NCI-H2171 treated with DMSO at 0.1 percent for 48 hours (cell line): ENCODE measurements around the gene PI4K2A.
"Not testable (repeated sequence)": the region's sequence is repeated elsewhere in the genome, so short reads cannot be mapped to it uniquely, and the experiment has no call there.

Experiments
- DNase-seq: peaks from one replicate; lab custom pipeline; 2025; lab: John Stamatoyannopoulos, UW

Gene PI4K2A

DNA sequence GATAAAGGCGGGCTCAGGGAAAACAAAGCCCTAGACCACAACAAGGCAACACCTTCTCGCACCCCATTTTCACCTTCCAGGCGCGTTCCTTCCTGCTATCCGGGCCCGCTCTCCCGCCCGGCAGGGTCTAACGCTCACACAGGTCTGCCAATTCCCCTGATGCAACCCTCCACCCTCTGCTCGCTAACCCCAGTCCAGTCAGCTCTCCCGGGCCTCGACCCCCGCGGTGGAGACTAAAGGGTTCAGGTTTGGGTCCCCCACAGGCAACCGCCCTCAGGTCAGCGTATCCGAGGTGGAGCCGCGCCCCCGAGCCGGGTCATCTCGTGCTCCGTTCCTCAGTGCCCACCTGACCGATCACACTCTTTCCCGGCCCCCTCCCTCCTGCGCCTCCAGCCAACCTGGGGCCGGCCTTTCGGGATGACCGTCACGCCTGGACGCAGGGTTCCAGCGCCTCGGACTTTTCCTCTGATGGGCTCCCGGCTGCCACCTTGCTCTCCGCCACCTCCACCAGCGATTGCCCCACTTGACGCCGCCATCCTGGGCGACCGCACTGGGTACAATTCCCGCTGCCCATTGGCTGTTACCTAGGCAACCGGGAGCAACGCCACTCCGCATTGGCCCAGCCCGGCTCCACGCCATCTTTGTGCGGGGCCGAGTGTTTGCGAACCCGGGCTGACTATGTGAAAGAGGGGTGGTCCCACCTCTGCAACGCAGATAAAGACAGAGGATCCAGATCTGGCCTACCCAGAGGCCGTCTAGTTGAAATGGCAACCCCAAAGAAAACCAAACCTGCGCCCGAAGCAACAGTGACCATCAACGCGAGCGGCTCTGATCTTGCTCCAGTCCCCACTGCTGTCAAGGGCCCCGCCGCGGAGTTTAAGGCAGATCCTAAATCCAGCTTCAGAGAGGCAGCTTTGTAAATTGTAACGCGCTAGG lies 7.3 kb upstream of the PI4K2A start, which contains the start of gene MORN4:
TSS of gene MORN4 (minus strand) at position 552 of the 936 bp plus-strand sequence. CDS start 13,847 bp downstream, outside the sequence.
- DNase-seq: peak; percentile 83

DNA sequence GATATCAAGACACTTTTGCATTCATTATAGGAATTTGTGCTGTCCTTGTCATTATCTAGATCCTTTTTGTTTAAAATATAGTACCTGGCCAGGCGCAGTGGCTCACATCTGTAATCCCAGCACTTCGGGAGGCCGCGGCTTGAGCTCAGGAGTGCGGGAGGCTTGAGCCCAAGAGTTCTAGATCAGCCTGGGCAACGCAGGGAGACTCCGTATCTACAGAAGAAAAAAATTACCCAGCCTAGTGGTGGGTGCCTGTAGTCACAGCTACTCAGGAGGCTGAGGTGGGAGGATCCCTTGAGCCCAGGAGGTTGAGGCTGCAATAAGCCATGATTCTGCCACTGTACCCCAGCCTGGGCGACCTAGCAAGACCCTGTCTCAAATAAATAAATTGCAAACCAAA lies 6.5 kb upstream of the PI4K2A start:
- peak; percentile 1 for DNase-seq

DNA sequence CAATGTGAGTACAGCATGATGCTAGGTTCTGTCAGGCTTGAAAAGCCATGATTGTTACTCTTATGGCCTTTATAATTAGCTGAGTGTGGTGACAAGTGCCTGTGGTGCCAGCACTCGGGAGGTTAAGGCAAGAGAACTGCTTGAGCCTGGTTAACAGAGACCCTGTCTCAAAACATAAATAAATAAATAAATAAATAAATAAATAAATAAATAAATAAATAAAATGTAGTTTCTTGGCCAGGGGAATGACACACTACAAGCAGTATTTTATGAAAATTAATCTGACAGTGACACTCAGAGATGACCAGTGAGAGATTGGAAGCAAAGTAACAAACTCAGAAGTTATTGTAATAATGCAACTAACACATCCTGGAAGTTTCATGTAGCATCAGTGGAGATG lies 4.9 kb upstream of the PI4K2A start:
- no peak for DNase-seq

DNA sequence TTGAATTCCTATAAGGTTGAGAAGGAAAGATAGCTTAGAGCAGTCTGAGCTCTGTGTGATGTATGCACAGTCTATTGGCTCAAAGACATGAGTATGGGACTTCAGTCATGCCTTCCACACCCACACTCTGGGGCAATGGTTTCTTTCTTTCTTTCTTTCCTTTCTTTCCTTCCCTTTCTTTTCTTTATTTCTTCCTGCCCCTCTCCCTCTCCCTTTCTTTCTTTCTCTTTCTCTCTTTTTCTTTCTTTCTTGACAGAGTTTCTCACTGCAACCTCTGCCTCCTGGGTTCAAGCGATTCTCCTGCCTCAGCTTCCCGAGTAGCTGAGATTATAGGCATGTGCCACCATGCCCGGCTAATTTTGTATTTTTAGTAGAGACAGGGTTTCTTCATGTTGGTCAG lies 1.4 kb upstream of the PI4K2A start:
- DNase-seq: not testable (repeated sequence)

DNA sequence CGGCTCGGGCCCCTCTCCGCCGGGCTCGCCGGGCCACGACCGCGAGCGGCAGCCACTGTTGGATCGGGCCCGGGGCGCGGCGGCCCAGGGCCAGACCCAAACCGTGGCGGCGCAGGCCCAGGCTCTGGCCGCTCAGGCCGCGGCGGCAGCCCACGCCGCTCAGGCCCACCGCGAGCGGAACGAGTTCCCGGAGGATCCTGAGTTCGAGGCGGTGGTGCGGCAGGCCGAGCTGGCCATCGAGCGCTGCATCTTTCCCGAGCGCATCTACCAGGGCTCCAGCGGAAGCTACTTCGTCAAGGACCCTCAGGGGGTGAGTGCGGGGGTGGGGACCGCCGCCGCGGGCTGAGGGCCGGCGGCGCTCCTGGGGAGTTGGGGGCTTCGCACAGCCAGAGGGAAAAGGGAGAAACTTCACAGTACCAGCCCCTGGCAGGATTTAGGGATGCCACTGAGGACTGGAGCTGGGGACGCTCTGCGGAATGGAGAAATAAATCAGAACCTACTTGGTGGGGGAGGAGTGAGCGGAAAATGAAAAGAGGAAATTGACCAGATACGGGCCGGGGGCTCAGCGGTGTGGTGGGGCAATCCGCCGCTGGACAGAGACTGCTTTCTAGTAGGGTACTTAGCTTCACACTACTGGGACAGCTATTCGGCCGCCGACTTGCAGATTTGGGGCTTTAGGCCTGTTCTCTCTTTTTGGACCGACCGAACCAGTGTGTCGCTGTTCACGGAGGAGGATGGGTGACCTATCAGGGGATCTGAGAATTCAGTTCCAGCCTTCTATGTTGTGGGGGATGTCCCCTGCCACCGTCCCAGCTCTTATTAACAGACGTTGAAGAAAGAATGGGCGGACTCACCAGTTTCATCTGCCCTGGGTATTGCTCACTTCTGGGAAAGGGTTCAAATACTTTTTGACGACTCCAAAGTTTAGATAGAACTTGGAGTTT lies 669 bp downstream of the PI4K2A start:
- DNase-seq: no peak

DNA sequence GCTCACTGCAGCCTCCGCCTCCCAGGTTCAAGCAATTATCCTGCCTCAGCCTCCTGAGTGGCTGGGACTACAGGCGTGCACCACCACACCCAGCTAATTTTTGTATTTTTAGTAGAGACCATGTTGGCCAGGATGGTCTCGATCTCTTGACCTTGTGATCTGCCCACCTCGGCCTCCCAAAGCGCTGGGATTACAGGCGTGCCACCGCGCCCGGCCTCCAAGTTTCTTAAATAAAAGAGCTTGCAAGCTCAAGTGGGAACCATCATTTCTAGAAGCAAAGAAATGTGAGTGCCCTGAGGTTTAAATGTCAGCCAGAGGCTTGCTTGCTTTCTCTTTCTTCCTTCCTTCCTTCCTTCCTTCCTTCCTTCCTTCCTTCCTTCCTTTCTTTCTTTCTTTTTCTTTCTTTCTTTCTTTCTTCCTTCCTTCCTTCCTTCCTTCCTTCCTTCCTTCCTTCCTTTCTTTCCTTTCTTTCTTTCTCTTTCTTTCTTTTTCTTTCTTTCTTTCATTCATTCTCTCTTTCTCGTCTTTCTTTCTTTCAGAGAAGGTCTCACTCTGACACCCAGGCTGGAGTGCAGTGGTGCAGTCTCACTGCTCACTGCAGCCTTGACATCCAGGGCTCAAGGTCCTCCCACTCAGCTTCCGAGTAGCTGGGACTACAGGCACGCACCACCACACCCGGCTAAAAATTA lies 2.1 kb downstream of the PI4K2A start:
- not testable (repeated sequence) for DNase-seq

DNA sequence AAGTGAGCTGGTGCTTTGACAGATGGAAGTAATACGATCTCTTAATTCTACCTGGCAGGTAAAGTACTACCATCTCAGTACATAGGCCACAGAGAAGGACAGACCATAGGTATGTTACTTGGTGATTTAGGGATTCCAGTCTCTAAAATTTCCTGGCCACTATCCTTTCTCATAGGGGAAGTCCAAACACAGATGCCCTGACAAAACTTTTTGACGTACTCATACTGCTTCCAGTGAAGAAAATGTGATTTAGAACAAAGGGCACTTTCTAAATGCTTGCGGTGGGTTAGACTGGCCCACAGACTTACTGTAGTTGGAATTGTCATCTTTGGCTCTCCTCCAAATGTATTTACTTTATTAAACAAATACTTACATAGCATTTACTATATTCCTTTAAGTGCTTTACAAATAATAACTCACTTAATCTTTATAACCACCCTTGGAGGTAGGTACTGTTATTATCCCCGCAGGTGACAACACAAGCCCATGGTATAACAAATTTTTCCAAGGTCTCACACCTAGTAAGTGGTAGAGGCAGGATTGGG lies 3.0 kb downstream of the PI4K2A start:
- no peak for DNase-seq

DNA sequence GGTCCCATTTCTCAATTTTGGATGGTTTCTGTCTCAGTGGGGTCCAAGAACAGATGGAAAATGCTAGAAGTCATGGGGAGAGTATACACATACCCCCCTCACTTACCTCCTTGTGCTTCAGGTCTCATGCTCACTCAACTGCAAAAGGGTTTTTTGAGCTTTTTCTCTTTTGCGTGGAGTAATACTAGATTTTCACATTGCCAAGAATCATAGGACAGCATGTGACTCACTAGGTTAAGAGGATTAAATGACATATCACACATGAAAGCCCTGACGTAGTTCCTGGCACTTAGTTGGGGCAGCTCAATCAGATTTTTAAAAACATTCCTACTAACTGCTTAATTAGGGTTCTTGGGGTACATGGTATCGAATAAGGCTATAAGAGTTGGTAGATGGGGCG lies 4.5 kb downstream of the PI4K2A start:
- no peak for DNase-seq

DNA sequence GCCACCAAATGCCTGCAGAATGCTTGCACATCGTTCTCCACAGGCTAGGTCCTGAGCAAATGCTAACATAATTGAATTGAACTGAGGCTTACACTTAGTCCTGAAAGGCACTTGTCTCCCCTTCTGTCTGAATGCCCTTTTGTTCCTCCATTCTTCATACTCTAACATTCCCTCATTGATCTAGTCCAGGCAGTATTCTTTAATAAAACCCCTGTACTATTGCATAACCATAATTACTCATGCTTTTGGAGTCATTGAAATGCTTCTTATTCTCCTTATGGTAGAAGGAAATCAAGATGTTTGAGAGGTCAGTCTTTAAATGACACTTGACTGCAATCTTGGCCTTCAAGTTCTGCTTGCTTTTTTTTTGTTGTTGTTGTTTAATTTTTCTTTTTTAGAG lies 7.1 kb downstream of the PI4K2A start:
- no peak for DNase-seq

DNA sequence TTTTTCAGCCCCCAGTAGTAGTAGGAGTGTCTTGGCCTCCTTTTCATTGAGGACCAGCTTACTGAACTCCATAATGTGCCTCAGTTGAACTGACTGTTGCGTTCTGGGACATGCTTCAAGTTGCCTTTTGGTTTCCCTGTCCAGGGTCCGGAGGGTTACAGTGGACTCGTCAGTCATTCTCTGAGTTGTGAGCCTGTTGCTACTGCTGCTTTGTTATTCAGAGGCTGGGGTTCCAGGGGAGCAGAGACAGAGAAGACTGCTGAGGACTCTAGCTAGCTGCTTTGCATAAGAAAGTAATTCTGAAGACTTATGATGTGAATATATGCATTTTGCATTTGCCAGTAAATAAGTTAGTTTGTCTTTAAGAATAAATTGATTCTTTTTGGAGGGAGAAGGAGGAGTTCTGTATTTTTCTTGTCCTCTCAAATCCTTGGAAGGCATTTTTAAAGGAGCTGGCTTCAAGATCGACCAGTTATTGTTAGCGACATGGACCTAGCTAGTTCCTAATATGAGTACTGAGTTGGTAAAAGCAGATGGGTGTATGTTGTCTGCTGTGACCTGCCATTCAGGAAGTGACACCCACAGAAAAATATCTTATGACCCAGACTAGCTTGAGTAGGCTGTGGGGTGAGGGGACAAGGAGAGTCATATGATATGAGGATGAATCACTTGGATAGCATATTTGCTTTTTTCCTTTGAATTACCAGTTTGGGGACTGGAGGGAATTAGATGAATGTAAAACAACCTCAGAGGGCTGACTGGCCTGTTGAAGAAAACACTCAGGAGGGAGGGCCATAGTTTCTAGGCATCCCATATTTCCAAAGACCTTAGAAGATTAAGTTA lies 8.3 kb downstream of the PI4K2A start:
- DNase-seq: no peak

DNA sequence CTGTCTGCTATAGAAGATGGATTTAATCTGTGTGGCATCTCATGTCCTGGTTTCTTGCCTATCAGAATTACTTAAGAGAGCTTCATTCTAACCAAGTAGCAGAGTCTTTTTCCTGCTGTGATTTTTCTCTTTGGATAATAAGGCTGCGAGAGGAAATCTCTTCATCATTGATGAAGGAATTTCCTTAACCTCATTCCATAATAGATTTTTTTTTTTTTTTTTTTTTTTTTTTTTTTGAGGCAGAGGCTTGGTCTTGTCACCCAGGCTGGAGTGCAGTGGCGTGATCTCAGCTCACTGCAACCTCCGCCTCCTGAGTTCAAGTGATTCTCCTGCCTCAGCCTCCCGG lies 8.9 kb downstream of the PI4K2A start:
- DNase-seq: not testable (repeated sequence)

DNA sequence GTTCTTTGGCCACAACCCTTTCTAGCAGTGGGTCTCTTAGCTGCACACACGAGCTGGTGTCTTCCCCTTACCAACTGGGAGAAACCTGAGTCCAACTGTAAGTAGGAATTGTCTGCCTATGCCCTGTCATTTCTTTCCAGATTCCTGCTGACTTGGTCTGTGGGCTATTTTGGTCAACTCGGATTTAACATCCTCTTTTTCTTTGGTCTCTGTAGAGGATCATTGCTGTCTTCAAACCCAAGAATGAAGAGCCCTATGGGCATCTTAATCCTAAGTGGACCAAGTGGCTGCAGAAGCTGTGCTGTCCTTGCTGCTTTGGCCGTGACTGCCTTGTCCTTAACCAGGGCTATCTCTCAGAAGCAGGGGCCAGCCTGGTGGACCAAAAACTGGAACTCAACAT lies 10.3 kb downstream of the PI4K2A start:
- no peak for DNase-seq

DNA sequence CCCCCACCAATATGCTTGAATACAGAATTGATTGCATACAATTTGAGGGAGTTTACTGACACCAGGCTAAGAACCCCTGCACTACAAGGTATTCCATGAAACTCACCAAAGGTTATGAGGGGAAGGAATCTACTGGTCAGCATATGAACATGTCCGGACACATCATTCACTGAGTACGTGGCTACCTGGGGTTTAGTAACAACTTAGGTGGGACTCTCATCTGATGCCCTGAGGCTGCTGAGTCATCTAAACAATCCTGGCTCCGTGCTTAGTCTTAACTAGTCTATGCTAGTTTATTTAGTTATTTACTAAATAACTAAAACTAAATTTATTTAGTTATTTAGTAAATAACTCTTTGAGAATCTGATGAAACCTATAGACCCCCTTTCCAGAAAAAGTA lies 11.3 kb downstream of the PI4K2A start:
- no peak for DNase-seq

DNA sequence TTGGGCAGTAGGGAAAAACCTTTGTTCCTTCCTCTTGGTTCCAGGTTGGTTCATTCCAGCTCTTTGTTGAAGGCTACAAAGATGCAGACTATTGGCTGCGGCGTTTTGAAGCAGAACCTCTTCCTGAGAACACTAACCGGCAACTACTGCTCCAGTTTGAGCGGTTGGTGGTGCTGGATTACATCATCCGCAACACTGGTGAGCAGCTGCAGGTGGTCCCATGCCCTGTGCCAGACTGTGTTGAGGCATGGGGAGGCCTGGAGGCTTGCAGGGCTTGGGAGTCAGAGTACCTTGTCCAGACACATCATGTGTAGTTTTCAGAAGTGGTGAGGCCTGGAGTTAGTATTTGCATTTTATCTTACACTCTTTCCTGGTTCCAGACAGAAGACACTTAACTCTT lies 16.3 kb downstream of the PI4K2A start:
- no peak for DNase-seq

DNA sequence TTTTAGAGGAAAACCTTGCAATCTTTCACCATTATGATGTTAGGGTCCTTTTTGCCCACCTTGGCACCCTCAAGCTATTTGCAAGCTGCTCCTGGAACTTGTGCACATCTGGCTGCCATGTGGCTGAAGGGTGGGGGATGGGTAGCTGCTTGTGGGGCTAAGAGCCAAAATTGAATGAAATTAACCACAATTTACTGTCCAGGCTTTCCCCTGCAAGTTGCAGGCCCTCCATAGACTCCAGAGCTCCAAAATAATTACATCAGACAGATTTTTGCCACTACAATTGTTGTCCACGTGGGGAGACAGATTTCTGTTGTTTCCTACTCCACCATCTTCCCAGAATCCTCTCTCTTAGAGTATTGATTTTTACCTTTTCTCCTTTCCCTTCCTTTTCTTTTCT lies 19.1 kb downstream of the PI4K2A start:
- no peak for DNase-seq

DNA sequence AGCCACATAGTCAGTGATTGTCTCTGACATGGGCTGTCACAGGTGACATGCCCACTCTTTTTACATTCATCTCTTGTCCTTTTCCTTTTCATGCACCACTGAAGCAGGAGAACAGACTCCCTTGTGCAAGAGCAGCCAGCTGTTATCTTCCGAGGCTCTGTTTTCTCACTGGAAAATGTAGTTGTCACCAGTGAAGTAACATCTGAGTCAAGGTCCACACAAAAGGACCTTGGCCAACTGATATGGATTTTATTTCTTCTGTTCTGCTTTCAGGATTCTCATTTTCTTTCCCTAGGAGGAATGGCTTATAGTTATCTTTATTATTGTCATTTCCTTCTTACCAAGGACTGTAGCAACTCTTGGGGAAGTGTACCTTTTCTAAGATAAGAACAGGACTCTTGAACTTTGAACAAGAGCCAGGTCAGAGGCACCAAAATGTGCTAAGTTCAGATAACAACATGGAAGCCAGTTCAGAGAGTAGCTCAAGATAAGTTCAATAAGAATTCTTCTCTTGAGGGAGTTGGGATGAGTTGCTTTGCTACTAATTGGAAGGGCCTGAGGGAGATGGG lies 23.9 kb downstream of the PI4K2A start:
- no peak for DNase-seq

DNA sequence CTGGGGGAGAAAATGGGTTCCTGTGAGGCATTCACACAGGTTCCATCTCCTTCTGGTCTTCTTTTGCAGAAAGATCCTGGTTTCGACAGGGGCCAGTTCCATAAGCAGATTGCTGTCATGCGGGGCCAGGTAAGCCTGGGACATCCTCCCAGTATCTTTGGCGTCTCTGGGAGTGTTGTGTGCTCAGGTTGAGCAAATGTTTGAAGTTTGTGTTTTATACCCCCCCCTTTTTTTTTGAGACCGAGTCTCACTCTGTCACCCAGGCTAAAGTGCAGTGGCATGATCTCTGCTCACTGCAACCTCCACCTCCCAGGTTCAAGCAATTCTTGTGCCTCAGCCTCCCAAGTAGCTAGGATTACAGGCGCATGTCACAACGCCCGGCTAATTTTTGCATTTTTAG lies 26.5 kb downstream of the PI4K2A start:
- DNase-seq: no peak

DNA sequence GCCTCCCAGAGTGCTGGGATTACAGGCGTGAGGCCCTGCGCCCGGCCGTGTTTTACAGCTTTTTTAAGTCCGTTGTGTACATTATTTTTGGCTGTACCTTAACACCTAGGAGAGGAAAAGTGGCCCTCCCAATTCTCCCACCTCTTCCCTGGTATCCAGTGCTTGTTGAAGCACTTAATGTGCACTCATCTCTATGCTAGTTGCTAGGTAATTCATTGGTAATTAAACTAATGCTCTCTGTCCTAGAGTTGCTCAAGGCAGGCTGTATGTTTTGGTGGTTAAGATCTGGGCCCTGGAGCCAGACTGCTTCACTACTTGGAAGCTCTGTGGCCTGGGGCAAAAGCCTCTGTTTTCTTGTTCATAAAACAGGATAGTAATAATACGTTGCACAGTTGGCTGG lies 27.0 kb downstream of the PI4K2A start:
- DNase-seq: no peak

DNA sequence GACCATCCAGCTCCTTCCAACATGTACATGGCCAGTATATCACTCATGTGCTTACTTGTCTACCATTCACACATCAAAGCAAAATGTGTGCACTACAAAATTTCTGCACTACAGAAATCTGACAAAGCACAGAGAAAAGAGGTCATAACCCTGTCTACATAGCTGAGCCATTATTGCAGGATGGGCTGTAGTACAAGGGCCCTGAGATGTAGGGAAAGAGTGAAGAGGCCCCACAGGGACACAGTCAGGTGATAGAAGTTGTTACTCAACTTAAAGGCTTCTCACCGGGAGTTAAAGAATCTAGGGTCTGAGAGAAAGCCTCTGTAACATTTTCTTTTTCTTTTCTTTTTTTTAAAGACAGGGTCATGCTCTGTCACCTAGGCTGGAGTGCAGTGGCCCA lies 29.1 kb downstream of the PI4K2A start:
- no peak for DNase-seq

DNA sequence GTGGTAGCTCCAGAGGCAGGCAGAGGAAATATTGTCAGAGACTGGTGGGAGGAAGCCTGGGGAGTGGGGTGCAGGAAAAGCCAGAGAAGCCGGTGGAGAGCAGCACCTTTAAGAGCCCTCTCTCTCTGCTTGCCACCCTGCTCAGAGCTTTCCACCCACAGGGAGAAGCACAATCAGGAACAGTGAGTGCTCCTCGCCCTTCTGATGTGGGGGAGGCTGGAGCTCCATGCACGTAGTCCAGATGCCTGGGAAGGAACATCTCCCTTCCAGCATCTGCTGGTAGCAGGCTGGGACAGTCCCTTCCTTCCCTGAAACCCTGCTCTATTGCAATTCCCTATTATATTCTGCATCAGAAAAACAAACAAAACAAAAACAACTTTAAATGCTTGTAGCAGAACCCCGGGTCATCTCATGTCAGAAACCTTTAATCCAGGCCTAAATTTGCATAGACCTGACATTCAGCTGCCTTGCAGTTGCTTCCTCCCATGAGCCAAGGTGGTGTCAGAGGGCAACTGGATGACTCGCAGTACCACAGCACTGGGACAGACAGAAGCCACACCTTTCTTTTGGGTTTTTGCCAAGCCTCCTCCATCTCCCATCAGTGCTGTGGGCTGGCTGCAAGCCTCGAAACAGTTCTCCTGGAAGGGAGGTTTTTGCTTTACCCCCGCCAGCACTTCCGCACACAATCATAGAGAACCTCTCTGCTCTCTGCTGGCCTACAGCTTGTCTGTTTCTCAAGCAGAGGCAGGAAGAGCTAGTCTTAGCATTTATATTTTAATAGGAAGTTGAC lies 33.5 kb downstream of the PI4K2A start:
- DNase-seq: no peak
